Skeletal muscle tissue (tissue), 4 donors: Measurements from ENCODE around the gene BRF1. TPM values are rescaled to one million over a fixed set of nuclear protein-coding genes. Genes with fewer than 3 reads are reported as not detected.

Source experiments
- H3K27ac ChIP-seq: one replicate; pipeline ENCODE4 v1.7.0; 2013; ENCODE audit warnings: mild to moderate bottlenecking, low read depth, low read length, inconsistent platforms
- H3K27me3 ChIP-seq, 3 donors: one replicate each; pipeline ENCODE4 v1.7.0; 2013; ENCODE audit warnings: low read length in 3 of 3; ENCODE audit not compliant: control insufficient read depth in 3 of 3, insufficient read depth in 3 of 3
- H3K36me3 ChIP-seq, 3 donors: one replicate each; pipeline ENCODE4 v1.7.0; 2013; ENCODE audit warnings: low read length in 3 of 3; ENCODE audit not compliant: control insufficient read depth in 3 of 3, insufficient read depth in 3 of 3
- H3K4me1 ChIP-seq, 3 donors: one replicate each; pipeline ENCODE4 v1.7.0; 2013; ENCODE audit warnings: low read length in 3 of 3, mild to moderate bottlenecking in 3 of 3; ENCODE audit not compliant: control insufficient read depth in 3 of 3, insufficient read depth in 3 of 3
- H3K4me3 ChIP-seq, 3 donors: one replicate each; pipeline ENCODE4 v1.7.0; 2013; ENCODE audit warnings: low read length in 3 of 3
- H3K9ac ChIP-seq, 3 donors: one replicate each; pipeline ENCODE4 v1.7.0; 2013; ENCODE audit warnings: low read length in 3 of 3, mild to moderate bottlenecking in 3 of 3, moderate library complexity in 2 of 3, low read depth in 1 of 3
- H3K9me3 ChIP-seq, 3 donors: one replicate each; pipeline ENCODE4 v1.7.0; 2013; ENCODE audit warnings: low read length in 3 of 3; ENCODE audit not compliant: control insufficient read depth in 3 of 3
- total RNA-seq: library from RNA; depleted of rRNA; stranded (reverse); fragments of >200 nt; gene quantifications from one replicate; pipeline ENCODE4 v1.2.3, GENCODE V29; 2014
- donor health status: Osteomylitis.

Gene BRF1, protein sequence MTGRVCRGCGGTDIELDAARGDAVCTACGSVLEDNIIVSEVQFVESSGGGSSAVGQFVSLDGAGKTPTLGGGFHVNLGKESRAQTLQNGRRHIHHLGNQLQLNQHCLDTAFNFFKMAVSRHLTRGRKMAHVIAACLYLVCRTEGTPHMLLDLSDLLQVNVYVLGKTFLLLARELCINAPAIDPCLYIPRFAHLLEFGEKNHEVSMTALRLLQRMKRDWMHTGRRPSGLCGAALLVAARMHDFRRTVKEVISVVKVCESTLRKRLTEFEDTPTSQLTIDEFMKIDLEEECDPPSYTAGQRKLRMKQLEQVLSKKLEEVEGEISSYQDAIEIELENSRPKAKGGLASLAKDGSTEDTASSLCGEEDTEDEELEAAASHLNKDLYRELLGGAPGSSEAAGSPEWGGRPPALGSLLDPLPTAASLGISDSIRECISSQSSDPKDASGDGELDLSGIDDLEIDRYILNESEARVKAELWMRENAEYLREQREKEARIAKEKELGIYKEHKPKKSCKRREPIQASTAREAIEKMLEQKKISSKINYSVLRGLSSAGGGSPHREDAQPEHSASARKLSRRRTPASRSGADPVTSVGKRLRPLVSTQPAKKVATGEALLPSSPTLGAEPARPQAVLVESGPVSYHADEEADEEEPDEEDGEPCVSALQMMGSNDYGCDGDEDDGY
- total RNA-seq, result 38.1 TPM

DNA sequence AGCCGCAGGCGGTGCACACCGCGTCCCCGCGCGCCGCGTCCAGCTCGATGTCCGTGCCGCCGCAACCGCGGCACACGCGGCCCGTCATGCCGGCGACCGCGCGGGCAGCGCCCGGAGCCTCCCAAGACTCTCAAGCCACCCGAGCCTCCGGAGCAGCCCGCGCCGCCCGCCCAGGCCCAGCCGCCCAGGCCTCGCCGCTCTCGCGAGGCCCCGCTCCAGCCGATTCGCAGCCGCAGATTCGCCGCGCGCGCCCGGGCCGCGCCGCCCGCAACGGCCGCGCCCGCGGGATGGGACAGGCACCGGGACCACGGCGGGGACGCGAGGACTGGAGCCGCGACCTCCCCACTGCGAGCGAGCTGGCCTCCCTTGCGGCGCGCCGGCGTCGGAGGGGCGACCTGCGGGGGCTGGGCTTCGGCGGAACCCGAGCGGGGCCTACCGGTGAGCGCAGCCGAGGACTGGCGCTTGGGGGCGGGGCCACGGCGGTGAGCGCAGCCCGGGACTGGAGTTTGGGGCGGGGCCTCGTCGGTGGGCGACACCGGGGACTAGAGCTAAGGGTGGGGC is at the start of gene BRF1:
Gene BRF1 (minus strand): TSS at position 460 of the 561 bp plus-strand sequence. CDS start 372 bp downstream, at position 88.
- peak within 1 kb of the TSS; percentile 89 to 96 (median 89) for H3K9ac ChIP-seq
- peak within 1 kb of the TSS; percentile 92 for H3K27ac ChIP-seq
- peak within 1 kb of the TSS; percentile 76 to 94 (median 90) for H3K4me3 ChIP-seq
- H3K4me1 ChIP-seq, result peaks cover 10 to 15% (median 13%) of the 10 kb centered on the region in 3 donors
- H3K9me3 ChIP-seq, result no peaks in the 10 kb centered on the region
- H3K36me3 ChIP-seq, result no peaks in the 10 kb centered on the region
- H3K27me3 ChIP-seq, result no peaks in the 10 kb centered on the region

DNA sequence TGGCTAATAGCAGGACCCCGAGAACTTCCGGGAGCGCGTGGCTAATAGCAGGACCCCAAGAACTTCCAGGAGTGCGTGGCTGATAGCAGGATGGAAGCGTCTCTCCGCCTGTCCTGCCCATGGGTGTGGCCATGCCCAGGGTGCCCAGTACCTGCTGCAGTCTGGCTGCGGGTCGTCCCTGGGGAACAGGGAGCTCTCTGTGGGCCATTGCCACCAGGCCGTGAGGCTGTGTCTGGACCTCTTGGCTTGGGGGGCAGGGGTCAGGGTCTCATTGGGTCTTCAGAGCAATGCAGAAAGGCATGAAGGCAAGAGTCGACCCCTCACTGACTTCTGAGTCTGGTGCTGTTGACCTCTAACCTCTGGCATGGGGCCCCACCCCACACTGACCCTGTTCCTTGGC is 49.2 kb upstream of the BRF1 start:
- Histone ChIP-seq H3K27ac (no peak overlapping the region), H3K4me3 (no peak overlapping the region), H3K9ac (no peak overlapping the region), H3K9me3 (peaks cover 0 to 2% (median 0%) of the 10 kb centered on the region in 3 donors), H3K36me3 (peaks cover 4 to 6% (median 5%) of the 10 kb centered on the region in 3 donors), H3K4me1 (peaks cover 5 to 27% (median 17%) of the 10 kb centered on the region in 3 donors), H3K27me3 (no peaks in the 10 kb centered on the region)

DNA sequence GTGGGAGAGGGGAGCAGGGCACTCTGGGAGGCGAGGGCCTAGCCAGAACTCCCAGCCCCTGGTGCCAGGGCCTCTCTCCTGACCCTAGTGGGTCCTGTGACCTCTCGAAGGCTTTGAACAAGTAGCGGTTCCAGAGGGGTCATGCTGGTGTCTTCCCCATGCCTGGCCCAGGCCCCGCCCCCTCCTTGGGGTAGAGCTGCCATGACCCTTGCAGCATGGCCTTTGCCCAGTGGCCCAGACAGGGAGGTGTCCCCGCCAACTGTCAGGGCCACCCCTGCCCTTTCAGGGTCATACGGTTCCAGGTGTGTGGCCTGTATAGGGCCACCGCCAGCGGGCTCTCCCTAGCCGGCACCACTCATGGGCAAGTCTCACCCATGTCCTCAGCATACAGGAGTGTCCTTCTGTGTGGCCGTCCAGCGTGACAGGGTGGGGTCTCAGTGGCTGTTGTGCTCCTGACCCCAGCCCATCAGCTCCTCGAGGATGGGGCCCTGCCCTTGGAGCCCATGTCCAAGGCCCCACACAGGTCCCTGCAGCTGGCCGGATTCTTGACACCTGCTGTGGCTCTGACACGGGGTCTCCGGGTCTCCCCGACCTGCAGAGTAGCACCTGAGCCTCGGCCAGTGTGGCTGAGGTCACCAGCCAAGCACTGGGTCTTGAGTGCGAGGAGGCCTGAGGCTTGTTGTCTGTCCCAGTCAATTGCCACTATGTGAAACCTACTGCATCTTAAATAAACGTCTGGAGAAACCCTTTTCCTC is 48.3 kb upstream of the BRF1 start:
- no peaks in the 10 kb centered on the region for H3K27me3 ChIP-seq
- peaks cover 0 to 5% (median 2%) of the 10 kb centered on the region in 3 donors for H3K36me3 ChIP-seq
- peaks cover 0 to 2% (median 0%) of the 10 kb centered on the region in 3 donors for H3K9me3 ChIP-seq
- H3K9ac ChIP-seq, result no peak overlapping the region
- H3K27ac ChIP-seq, result no peak overlapping the region
- H3K4me3 ChIP-seq, result no peak overlapping the region
- peaks cover 5 to 27% (median 17%) of the 10 kb centered on the region in 3 donors for H3K4me1 ChIP-seq

DNA sequence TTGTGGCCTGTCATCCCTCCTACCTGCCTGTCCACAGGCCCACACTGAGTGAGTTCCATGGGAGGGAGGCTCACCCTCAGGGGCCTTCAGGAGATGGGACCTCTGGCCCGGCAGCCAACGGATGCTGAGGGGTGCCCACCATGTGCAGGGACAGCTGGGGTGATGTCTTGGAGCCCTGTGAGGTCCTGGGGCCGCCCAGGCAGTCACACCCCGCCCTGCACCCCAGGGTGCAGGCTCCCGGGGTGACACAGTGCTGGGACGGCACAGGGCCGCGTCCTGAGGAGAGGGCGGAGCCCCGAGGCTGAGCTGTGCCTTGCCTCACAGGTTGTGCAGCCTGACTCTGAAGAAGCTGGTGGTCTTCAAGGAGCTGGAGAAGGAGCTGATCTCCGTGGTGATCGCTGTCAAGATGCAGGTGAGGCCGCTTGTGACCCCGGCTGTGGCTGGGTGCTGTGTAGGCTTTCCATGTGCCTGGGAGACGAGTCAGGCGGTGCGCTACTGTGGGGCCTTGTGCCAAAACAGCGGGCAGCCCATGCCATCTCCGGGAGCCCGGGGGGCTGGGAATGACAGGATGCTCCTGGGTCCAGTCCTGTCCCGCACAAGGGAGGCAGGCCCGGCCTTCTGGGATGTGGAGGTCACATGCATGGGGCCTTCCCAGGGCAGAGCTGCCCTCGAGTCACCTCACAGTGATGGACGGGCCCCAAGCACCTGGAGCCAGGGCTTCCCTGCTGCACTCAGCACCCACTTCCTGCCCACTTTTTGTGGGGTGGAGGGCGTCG is 47.6 kb upstream of the BRF1 start:
- H3K27me3 ChIP-seq, result no peaks in the 10 kb centered on the region
- no peak overlapping the region for H3K9ac ChIP-seq
- H3K27ac ChIP-seq, result no peak overlapping the region
- no peak overlapping the region for H3K4me3 ChIP-seq
- peaks cover 0 to 2% (median 0%) of the 10 kb centered on the region in 3 donors for H3K9me3 ChIP-seq
- peaks cover 0 to 5% (median 2%) of the 10 kb centered on the region in 3 donors for H3K36me3 ChIP-seq
- H3K4me1 ChIP-seq, result peaks cover 5 to 27% (median 17%) of the 10 kb centered on the region in 3 donors

DNA sequence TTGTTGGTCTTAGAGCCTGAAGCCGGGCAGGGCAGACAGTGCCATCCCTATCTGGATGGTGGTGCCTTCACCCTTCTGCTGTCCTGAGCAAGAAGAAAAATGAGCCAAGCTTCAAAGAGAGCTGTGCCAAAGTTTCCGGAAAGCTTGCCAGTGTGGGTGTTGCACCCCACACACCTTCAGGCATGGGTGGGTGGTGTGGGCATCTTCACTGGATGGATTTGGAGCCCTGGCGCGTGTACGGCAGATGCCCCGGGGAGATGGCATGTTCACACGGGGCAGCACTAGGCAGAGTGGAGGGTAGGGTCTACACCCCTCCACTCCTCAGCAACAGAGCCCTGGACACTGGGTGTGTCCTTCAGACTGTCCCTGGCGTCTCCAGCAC is 46.8 kb upstream of the BRF1 start:
- H3K9ac ChIP-seq, result no peak overlapping the region
- H3K4me1 ChIP-seq, result peaks cover 10 to 34% (median 23%) of the 10 kb centered on the region in 3 donors
- H3K27me3 ChIP-seq, result no peaks in the 10 kb centered on the region
- H3K4me3 ChIP-seq, result no peak overlapping the region
- H3K9me3 ChIP-seq, result peaks cover 0 to 2% (median 0%) of the 10 kb centered on the region in 3 donors
- peaks cover 0 to 5% (median 2%) of the 10 kb centered on the region in 3 donors for H3K36me3 ChIP-seq
- no peak overlapping the region for H3K27ac ChIP-seq

DNA sequence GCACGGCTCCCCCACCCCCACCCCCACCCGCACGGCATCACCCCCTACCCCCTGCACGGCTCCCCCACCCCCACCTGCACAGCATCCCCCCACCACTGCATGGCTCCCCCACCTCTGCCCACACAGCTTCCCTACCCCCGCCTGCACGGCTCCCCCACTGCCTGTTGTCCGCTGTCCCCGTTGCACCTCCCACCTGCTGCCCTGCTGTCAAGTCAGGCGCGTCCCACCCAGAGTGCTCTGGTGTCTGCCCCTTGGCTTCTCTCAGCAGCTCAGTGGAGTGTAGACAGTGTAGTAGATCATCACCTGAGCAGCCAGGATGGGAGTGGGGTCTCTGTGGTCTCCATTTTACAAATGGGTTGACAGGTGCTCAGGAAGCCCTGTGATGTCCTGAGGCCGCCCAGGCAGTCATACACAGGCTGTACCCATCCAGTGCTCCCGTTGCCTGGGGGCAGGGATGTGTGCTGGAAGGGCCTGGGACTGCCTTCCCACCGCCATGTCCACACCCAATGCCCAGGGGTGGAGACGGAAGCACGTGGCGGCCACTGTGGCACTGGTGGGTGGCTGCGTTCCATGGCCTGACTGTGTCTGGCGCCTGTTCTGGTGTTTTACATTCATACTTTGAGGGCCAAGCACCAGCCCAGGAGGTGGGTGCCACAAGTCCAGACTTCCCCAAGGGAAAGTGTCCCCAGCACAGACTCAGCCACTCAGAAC is 46.2 kb upstream of the BRF1 start:
- Histone ChIP-seq H3K9me3 (peaks cover 0 to 2% (median 0%) of the 10 kb centered on the region in 3 donors), H3K9ac (no peak overlapping the region), H3K36me3 (peaks cover 0 to 5% (median 2%) of the 10 kb centered on the region in 3 donors), H3K27ac (no peak overlapping the region), H3K4me1 (peaks cover 8 to 35% (median 21%) of the 10 kb centered on the region in 3 donors), H3K27me3 (no peaks in the 10 kb centered on the region), H3K4me3 (no peak overlapping the region)

DNA sequence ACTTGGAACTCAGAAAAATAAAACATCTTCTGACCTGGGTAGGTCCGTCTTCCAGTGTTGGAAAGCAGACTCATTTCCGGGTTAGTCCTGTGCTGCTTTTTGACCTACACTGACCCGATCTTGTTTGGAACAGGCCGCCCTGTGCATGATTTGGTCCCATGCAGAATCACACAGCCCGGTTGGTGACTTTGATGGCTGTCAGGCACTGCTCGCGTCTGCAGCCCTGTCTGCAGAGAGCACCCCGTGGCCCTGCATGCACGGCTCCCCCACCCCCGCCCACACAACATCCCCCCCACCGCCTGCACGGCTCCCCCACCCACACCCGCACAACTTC is 45.4 kb upstream of the BRF1 start:
- H3K27me3 ChIP-seq, result no peaks in the 10 kb centered on the region
- H3K27ac ChIP-seq, result no peak overlapping the region
- peaks cover 0 to 2% (median 0%) of the 10 kb centered on the region in 3 donors for H3K9me3 ChIP-seq
- no peak overlapping the region for H3K9ac ChIP-seq
- peaks cover 13 to 39% (median 27%) of the 10 kb centered on the region in 3 donors for H3K4me1 ChIP-seq
- H3K4me3 ChIP-seq, result no peak overlapping the region
- peaks cover 0 to 5% (median 2%) of the 10 kb centered on the region in 3 donors for H3K36me3 ChIP-seq

DNA sequence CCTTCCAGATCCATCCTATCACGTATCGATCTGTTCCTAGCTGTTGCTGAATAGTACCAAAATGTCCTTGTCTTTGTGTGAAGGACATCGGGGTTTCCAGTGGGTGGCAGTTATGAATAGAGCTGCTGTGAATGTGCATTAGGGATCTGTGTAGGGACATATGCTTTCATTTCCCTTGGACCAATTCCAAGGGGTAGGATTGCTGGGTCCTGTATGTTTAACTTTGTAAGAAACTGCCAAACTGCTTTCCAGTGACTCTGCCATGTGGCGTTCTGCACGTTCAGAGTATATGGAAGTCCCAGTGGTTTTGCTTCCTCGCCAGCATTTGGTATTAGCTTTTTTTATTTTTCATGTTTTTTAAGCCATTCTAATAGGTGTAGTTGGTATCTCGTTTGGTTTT is 42.4 kb upstream of the BRF1 start:
- no peaks in the 10 kb centered on the region for H3K27me3 ChIP-seq
- no peaks in the 10 kb centered on the region for H3K36me3 ChIP-seq
- no peak overlapping the region for H3K27ac ChIP-seq
- no peak overlapping the region for H3K4me3 ChIP-seq
- peak overlapping the region in 1 of 3 donors; percentile 1 for H3K9ac ChIP-seq
- peaks cover 0 to 2% (median 0%) of the 10 kb centered on the region in 3 donors for H3K9me3 ChIP-seq
- H3K4me1 ChIP-seq, result peaks cover 24 to 53% (median 41%) of the 10 kb centered on the region in 3 donors
